ENCODE results near the gene ANKH.

Gene ANKH

GRCh38 chr5:14730466-14730865, 141.1 kb downstream of the ANKH start:
- Histone ChIP-seq H3K27me3 (ENCODE audit: insufficient read depth, low read length, poor library complexity) (no peaks in the 10 kb centered on the region), H3K36me3 (ENCODE audit: insufficient read depth, low read length) (peaks cover 42% of the 10 kb centered on the region), H3K27ac (ENCODE audit: low read length) (no peak overlapping the region), H3K4me1 (ENCODE audit: insufficient read depth, low read length) (no peaks in the 10 kb centered on the region), H3K9ac (ENCODE audit: low read depth, low read length) (no peak overlapping the region), H3K4me2 (ENCODE audit: insufficient read depth, low read length) (no peak overlapping the region), H3K9me3 (ENCODE audit: insufficient read depth, low read length, severe bottlenecking) (no peaks in the 10 kb centered on the region), H3K79me2 (ENCODE audit: insufficient read depth, low read length) (no peaks in the 10 kb centered on the region), H4K20me1 (ENCODE audit: insufficient read depth, low read length) (0 out of 2 replicates have a peak, but pooled peaks cover 2% of the 10 kb centered on the region), H3K4me3 (ENCODE audit: low read depth in 1 of 2, low read length in 2 of 2) (no peak overlapping the region), H2AFZ (ENCODE audit: low read depth, low read length) (no peak overlapping the region)
- no peak for ATAC-seq (ENCODE audit: insufficient read depth, low read depth)
- TF ChIP-seq EZH2 (IDR thresholded peaks at IDR 0.05; ENCODE audit: borderline replicate concordance, low read depth, low read length, severe bottlenecking) (no peak), CTCF (IDR thresholded peaks at IDR 0.05; ENCODE audit: borderline replicate concordance, extremely low read depth, low read length, poor library complexity, severe bottlenecking) (no peak)
- DNase-seq, result no peak

GRCh38 chr5:14729448-14730385, 141.9 kb downstream of the ANKH start:
- Histone ChIP-seq H3K4me2 (ENCODE audit: insufficient read depth, low read length) (no peak overlapping the region), H3K9ac (ENCODE audit: low read depth, low read length) (no peak overlapping the region), H3K4me3 (ENCODE audit: low read depth in 1 of 2, low read length in 2 of 2) (no peak overlapping the region), H3K9me3 (ENCODE audit: insufficient read depth, low read length, severe bottlenecking) (no peaks in the 10 kb centered on the region), H3K27me3 (ENCODE audit: insufficient read depth, low read length, poor library complexity) (no peaks in the 10 kb centered on the region), H2AFZ (ENCODE audit: low read depth, low read length) (no peak overlapping the region), H3K79me2 (ENCODE audit: insufficient read depth, low read length) (no peaks in the 10 kb centered on the region), H3K36me3 (ENCODE audit: insufficient read depth, low read length) (peaks cover 46% of the 10 kb centered on the region), H3K27ac (ENCODE audit: low read length) (no peak overlapping the region), H4K20me1 (ENCODE audit: insufficient read depth, low read length) (0 out of 2 replicates have a peak, but pooled peaks cover 2% of the 10 kb centered on the region), H3K4me1 (ENCODE audit: insufficient read depth, low read length) (no peaks in the 10 kb centered on the region)
- TF ChIP-seq CTCF (IDR thresholded peaks at IDR 0.05; ENCODE audit: borderline replicate concordance, extremely low read depth, low read length, poor library complexity, severe bottlenecking), result no peak
- no peak for TF ChIP-seq EZH2 (IDR thresholded peaks at IDR 0.05; ENCODE audit: borderline replicate concordance, low read depth, low read length, severe bottlenecking)
- DNase-seq (no peak), ATAC-seq (ENCODE audit: insufficient read depth, low read depth) (no peak)

GRCh38 chr5:14728459-14728938, 143.1 kb downstream of the ANKH start:
- H3K4me1 ChIP-seq (ENCODE audit: insufficient read depth, low read length), result no peaks in the 10 kb centered on the region
- no peak for TF ChIP-seq CTCF (IDR thresholded peaks at IDR 0.05; ENCODE audit: borderline replicate concordance, extremely low read depth, low read length, poor library complexity, severe bottlenecking)
- TF ChIP-seq EZH2 (IDR thresholded peaks at IDR 0.05; ENCODE audit: borderline replicate concordance, low read depth, low read length, severe bottlenecking), result no peak
- no peak overlapping the region for H3K9ac ChIP-seq (ENCODE audit: low read depth, low read length)
- H3K27me3 ChIP-seq (ENCODE audit: insufficient read depth, low read length, poor library complexity), result no peaks in the 10 kb centered on the region
- H4K20me1 ChIP-seq (ENCODE audit: insufficient read depth, low read length), result 0 out of 2 replicates have a peak, but pooled peaks cover 2% of the 10 kb centered on the region
- DNase-seq (no peak), ATAC-seq (ENCODE audit: insufficient read depth, low read depth) (no peak)
- no peaks in the 10 kb centered on the region for H3K79me2 ChIP-seq (ENCODE audit: insufficient read depth, low read length)
- no peak overlapping the region for H3K4me3 ChIP-seq (ENCODE audit: low read depth in 1 of 2, low read length in 2 of 2)
- no peaks in the 10 kb centered on the region for H3K9me3 ChIP-seq (ENCODE audit: insufficient read depth, low read length, severe bottlenecking)
- no peak overlapping the region for H3K4me2 ChIP-seq (ENCODE audit: insufficient read depth, low read length)
- H3K27ac ChIP-seq (ENCODE audit: low read length), result no peak overlapping the region
- peaks cover 44% of the 10 kb centered on the region for H3K36me3 ChIP-seq (ENCODE audit: insufficient read depth, low read length)
- H2AFZ ChIP-seq (ENCODE audit: low read depth, low read length), result no peak overlapping the region

Measured in DND-41 (cell line).